ENCODE measurements around the gene C1S.
A peak's percentile ranks its signal among the peaks of the same experiment; 100 is the strongest.

- TF ChIP-seq CTCF (IDR thresholded peaks at IDR 0.05) (peak; percentile 97), ZFX (IDR thresholded peaks at IDR 0.05; ENCODE audit: borderline replicate concordance) (no peak)
Measured at GRCh38 chr12:7113389-7113871, 52.9 kb downstream of the C1S start.

Measured in 22Rv1 (cell line).